NCI-H2029 (cell line): Measurements from ENCODE around the gene ADM2.
A peak's percentile ranks its signal among the peaks of the same experiment; 100 is the strongest.
"Not testable (repeated sequence)": the region's sequence is repeated elsewhere in the genome, so short reads cannot be mapped to it uniquely, and the experiment has no call there.

ENCODE experiments used
- DNase-seq: peaks from one replicate; lab custom pipeline; 2025; lab: John Stamatoyannopoulos, UW

ADM2 gene

DNA sequence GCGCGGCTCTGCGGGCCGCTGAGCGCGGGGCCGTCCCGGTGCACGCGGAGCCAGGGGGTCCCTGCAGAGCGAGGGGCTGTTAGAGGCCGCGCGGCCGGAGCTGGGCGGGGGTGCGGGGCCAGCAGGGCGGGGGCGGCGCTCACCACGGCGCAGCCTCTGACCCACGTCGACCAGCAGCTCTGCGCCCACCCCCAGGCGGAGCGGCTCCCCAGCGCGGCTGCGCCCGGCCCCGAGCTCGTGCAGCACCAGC lies 44.4 kb downstream of the ADM2 start:
- no peak for DNase-seq

DNA sequence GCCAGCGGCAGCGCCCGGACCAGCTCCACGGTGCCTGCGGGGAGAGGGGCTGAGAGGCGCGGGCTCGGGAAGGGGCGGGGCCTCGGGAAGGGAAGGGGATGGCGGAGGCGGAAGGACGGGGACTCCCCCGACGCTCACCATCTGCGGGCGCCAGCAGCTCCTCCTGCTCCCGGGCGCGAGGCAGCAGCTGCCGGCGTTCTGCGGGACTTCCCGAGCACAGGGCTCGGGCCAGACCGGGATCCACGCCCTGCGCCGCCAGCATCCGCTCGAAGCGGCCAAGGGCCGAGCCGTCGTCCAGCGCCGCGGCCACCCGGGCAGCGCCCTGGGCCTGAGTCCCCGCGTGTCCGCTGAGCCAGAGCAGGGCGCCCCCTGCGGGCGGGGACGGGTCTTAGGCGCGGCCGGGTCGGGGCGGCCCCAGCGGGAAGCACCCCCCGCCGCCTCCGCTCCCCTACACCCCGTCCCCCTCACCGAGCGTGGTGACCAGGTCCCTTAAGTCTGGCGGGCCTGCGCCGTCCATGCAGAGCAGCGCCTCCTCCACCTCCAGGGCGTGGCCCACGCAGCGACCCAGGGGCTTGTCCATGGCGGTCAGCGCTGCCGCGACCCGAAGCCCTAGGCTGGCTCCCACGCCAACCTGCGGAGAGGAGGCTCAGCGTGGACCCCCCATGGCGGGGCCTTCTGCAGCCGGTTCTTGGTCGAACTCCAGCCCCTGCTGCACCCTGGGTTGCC lies 44.9 kb downstream of the ADM2 start:
- DNase-seq, result peak; percentile 25

GRCh38 chr22:50526834-50527801 lies 45.8 kb downstream of the ADM2 start:
- no peak for DNase-seq

DNA sequence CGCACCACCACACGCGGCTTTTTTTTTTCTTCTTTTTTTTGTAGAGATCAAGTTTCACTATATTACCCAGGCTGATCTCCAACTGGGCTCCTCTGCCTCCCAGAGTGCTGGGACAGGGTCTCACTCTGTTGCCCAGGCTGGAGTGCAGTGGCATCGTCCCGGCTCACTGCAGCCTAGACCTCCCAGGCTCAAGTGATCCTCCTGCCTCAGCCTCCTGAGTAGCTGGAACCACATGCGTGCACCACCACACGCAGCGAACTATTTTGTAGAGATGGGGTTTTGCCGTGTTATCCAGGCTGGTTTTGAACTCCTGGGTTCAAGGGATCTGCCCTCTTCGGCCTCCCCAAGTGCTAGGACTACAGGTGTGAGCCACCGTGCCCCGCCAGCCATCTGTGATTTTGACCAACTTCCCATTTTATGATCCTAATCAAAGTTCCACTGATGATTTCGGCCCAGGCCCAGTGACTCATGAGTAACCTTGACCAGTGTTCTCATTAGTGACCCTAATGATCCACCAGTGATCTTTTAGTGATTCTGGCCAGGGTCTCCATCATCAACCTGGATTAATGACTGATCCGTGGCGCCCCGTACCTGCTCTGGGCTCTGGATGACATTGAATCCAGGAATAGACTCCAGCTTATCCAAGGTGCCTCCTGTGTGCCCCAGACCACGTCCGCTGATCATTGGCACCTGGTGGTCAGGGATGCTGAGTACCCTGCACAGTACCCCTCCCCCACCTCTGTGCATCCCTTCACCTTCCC lies 46.8 kb downstream of the ADM2 start:
- no peak for DNase-seq

DNA sequence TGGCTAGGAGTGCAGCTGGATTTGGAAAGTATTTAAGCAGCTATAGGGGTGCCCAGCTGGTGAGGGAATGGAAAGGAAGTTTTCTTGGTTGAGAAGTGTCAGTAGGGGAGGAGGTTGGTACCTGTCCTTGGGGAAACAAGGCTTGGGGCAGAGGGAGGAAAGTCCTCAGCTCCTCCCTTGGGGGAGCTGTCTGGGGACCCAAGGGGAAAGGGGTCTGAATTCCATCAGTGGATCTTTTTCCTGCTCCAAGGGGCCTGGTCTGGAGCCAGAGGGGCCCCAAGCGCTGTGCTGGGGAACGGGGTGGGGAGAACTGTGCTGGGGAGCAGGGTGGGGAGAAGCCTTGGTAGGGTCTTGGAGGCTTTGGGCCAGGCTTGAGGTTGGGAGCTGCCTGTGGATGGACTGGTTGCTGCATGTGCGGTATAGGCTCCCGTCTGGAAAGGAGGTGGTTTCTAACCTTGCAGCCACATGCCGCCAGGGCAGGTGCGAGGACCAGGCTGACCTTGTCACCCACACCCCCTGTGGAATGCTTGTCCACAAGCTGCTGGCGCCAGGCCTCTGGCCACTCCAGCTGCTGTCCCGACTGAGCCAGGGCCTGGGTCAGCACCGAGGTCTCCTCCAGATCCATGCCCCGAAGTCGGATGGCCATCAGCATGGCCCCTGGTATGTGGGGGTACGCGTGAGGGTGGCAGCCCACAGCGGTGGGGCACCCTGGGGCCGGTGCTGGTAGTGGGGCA lies 47.5 kb downstream of the ADM2 start:
- DNase-seq, result no peak

DNA sequence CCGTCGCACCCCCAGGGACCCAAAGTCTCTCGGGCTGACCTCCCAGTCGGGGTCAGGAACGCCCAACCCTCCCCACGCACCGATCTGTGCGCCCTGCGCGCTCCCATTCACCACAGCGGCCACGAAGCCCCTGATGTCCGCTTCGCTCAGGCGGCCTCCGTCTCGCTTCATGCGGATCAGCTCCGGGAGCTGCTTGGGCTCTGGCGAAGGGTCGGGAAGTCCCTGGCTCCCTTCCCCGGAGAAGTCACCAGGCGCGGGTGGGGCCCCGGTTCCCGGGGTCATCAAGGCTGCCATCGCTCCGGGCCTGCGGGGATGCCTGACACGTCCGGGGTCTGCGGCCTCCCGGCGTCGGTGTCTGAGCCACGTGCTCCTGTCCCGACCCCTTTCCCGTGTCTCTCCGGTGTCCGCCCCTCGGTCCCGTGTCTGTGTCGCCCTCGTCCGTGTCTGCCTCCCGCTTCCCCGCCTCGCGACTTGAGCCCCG lies 48.1 kb downstream of the ADM2 start:
- no peak for DNase-seq

GRCh38 chr22:50529897-50530579 lies 48.7 kb downstream of the ADM2 start, which contains the start of gene TYMP:
Gene TYMP, minus strand, starts transcription at chr22:50530012. Its CDS starts 303 bp downstream, at chr22:50529709.
- no peak for DNase-seq

DNA sequence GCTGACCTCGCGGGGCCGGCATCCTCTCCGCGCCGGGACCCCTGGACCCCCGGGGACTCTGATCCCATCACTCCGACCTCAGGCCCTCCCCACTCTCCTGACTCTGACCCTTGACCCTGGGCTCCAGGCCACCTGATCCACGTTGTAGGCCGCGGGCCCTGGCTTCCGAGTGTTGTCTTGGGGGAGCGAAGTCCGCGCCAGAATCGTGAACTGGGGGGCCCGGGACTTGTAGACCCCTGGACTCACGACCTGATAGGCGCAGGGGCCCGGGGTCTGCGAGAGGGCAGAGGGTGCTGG lies 49.2 kb downstream of the ADM2 start:
- DNase-seq, result no peak

DNA sequence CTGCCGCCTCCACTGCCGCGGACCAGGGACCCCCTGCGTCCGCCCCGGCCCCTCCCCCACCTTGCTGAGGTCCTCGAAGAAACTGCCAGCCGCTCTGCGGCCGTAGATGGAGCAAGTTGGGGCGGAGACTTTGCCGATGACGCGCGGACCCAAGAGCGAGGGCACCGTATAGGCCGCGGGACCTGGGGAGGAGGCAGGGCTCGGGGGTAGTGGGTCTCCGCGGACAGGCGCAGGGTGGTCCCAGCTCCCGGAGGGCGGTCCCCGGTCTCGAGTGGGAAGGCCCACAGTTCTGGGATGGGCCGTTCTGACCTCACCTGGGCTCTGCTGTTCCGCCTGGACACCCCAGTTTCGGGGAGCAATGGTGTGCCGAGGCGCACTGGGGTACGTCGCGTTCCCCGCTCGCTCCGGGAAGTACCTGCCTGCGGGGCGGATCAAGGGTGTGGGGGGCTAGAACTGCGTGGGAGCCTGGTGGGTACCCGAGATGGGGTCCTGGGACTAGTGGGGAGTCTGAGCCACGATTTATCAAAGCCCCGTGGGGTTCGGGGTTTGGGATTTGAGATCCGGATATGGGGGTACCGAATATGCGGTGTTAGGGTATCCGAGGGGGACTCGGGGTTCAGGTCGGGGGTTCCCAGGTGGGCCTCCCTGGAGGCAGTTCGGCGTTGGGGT lies 49.7 kb downstream of the ADM2 start:
- no peak for DNase-seq

DNA sequence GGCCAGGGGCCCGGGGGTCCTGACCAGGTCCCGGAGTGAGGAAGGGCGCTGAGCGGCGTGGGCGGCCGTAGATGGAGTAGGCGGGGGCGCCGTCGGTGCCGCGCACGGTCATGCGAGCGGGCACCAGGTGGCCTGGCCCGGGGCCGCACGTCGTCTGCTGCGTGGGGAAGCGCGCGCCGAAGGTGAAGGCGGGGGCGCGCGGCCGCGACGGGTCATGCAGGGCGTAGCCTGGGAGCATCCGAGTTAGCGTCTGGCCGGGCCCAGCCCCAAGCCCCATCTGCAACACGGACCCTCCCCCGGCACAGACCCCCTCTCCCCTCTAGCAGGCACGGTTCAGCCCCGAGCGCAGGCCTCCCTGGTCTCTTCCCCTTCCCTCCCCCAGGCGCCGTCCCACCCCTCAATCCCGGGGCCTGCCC lies 50.2 kb downstream of the ADM2 start:
- no peak for DNase-seq

GRCh38 chr22:50531962-50532674 lies 50.8 kb downstream of the ADM2 start:
- no peak for DNase-seq

DNA sequence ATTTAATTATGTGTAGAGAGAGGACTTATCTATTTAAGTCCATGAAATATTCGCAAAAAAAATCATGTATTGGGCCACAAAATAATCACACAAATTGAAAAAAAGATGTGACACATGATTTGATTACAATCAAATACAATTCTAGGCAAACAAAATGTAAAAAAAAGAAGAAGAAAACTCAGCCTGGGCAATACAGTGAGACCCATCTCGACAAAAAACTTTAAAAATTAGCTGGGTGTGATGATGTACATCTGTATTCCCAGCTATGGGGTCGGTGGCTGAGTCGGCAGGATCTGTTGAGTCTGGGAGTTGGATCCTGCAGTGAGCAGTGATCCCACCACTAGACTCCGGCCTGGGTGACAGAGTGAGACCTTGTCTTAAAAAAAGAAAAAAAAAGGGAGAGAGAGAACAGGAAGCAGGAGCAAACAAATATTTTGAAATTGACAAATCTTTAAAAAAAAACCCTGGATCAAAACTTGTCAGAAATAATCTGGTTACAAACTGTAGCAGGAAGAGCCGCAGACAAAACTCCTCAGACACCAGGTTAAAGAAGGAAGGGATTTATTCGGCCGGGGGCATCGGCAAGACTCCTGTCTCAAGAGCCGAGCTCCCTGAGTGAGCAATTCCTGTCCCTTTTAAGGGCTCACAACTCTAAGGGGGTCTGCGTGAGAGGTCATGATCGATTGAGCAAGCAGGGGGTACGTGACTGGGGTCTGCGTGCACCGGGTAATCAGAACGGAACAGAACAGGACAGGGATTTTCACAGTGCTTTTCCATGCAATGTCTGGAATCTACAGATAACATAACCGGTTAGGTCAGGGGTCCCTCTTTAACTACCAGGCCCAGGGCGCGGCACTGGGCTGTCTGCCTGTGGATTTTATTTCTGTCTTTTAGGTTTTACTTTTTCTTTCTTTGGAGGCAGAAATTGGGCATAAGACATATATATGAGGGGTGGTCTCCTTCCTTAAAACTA lies 51.8 kb downstream of the ADM2 start:
- DNase-seq, result no peak

GRCh38 chr22:50533856-50534711 lies 52.7 kb downstream of the ADM2 start:
- DNase-seq, result not testable (repeated sequence)

- DNase-seq, result no peak
Observed at GRCh38 chr22:50535113-50535512, 53.8 kb downstream of the ADM2 start.
